ENCODE data around the gene PLVAP.

DNA sequence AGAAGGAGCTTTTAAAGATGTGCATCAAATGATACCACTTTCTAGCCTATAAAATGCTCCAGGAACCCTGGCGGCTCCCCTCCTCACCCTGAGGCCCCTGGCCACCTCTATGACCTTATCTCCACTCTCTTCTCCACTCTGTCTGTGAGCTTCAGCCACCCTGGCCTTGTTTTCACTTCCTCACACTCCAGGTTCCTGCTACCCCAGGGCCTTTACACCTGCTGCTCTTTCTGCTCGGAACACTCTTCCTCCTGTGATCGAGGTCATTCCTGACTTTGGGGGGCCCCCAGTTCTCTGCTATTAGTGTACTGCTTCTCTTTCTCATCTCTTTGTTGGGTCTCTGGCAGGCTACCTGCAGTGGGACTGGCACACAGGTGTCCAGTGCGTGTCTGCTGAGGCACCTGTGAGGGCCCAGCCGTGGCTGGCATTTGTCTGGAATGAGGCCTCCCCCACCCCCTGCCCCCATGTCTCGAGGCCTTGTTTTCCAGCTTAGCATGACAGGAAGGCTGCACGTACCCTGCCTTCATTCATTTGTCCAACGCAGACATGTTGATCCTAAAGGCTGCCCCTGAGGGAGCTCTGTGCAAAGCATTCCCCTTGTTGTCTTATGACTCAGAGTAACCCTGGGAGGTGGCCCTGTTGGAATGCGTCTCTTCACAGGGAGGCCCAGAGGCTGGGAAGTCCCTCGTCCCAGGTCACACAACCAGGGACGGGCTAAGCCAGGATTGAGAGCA, 65.5 kb downstream of the PLVAP start:
- TF ChIP-seq, protein P1, sequence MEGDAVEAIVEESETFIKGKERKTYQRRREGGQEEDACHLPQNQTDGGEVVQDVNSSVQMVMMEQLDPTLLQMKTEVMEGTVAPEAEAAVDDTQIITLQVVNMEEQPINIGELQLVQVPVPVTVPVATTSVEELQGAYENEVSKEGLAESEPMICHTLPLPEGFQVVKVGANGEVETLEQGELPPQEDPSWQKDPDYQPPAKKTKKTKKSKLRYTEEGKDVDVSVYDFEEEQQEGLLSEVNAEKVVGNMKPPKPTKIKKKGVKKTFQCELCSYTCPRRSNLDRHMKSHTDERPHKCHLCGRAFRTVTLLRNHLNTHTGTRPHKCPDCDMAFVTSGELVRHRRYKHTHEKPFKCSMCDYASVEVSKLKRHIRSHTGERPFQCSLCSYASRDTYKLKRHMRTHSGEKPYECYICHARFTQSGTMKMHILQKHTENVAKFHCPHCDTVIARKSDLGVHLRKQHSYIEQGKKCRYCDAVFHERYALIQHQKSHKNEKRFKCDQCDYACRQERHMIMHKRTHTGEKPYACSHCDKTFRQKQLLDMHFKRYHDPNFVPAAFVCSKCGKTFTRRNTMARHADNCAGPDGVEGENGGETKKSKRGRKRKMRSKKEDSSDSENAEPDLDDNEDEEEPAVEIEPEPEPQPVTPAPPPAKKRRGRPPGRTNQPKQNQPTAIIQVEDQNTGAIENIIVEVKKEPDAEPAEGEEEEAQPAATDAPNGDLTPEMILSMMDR (IDR thresholded peaks at IDR 0.05) = no peak
- TF ChIP-seq POLR2A (IDR thresholded peaks at IDR 0.05) = no peak
- TF ChIP-seq EP300 (IDR thresholded peaks at IDR 0.05) = no peak
